HG03520 (cell line): ENCODE data around the gene CDH4.

Source experiments
- ATAC-seq: cut with Tn5 transposase; IDR thresholded peaks from one replicate; pipeline ENCODE4 v1.9.1; 2021; ENCODE audit warnings: mild to moderate bottlenecking, moderate library complexity; ENCODE audit not compliant: unreplicated experiment

Gene CDH4

DNA sequence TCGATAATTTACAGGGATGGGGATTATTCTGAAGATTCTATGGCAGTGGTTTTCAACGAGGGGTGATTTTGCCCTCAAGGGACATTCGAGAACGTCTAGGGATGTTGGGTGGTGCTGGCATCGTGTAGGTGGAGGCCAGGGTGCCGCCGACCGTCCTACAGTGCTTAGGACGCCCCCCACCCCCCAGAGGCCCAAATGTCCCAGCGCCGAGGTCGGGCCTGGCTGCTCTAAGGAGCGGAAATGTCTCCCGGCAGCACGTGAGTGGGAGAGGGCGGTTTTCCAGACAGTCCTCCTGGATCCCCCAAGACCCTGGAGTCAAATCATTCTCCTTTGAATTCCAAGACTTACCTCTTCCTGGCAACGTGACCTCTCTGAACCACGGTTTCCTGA lies 101.9 kb downstream of the CDH4 start:
- no peak for ATAC-seq

- no peak for ATAC-seq
Measured at GRCh38 chr20:61354501-61354900, 102.4 kb downstream of the CDH4 start.

GRCh38 chr20:61354901-61355495 lies 102.9 kb downstream of the CDH4 start:
- ATAC-seq, result no peak

DNA sequence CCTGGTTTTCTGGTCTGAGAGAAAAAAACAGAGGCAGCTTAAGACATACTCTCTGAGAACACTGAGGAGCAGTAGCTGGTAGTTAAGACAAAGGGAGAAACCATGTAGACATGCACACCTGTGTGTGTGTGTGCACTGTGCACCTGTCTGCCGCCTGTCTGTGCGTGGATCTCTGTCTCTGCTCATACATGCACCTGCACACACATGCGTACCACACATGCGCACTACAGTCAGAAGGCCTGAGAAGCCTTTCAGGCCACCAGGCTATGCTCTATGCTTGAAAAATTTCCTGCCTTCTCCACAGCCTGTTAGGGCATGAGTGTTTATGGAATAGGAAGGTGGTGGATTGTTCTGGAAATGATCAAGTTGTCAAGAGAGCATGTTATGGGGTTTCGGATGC lies 103.5 kb downstream of the CDH4 start:
- ATAC-seq, result no peak

DNA sequence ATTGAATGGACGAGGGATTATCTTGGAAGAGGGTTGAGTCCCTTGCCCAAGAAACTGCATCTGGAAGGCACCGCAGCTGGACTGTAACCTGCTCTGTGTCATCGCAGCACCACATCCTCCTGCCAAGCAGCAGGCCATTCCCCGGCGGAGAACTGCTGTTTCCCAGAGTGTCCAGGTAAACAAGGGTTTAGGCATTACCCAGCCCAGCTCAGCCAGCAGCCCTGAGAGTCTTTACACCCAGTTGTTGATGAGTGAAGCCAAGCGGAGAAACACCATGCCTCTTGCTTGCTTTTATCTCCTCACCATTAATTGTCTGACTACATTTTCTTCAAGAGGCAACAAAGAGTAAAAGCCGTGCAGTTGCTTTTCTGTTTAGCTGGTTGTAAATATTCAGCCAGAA lies 104.1 kb downstream of the CDH4 start:
- ATAC-seq, result no peak

GRCh38 chr20:61357119-61357518 lies 105.1 kb downstream of the CDH4 start:
- ATAC-seq, result no peak

DNA sequence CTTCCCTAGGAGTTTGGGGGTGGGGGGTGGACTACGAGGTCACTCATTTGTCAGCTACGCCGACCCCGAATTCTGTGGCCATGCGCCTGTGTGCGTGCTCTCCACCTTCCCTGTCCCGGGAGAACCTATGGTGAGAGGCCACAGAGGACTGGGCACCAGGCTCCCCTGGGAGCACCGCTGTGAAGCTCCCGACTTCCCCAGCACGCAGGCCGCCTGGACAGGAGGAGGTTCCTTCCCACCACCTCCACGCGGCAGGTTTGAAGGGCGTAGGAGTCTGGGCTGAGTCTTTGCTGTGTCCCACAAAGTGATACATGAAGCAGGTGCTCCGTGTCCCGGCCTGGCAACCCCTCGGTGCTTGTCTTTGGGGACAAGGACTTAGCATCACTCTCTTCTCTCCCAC lies 107.2 kb downstream of the CDH4 start:
- ATAC-seq, result no peak

- no peak for ATAC-seq
Measured at GRCh38 chr20:61360296-61360695, 108.2 kb downstream of the CDH4 start.

DNA sequence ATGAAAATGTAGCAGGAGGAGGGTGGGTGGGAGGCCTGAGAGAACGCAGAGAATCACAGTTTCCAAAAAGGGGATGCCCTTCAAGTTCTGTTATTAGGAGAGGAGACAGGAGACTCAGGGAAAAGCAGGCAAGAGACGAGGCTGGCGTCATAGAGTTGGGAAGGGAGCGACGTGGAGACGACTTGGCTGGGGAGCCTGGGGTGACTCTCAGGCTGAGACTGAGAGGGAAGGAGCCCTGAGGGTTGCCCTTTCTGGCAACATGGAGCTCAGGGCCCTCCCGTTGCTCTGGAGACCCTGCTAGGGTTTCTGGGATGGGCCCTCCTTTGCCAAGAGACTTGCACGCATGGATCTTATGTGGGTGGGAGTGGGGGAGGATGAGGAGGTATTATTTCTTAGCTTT lies 108.9 kb downstream of the CDH4 start:
- no peak for ATAC-seq

GRCh38 chr20:61361501-61361900 lies 109.4 kb downstream of the CDH4 start:
- no peak for ATAC-seq

DNA sequence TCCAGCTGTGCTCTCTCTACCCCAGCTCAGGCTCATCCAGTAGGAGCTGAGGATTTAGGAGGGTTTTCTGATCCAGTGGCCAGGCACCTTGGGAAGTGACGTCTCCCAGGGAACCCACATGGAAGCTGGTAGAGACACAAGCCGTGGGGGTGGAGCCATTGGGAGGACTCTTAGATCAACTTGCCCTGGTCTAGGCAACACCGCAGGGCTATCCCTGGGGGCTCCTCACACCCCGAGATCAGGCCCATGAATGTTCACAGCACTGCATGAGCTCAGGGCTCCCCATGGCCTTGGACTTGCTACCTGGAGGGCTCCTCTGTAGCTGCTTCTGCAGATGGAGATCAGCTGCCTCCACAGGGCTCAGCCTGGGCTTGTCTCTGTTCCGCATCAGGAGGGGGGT lies 112.1 kb downstream of the CDH4 start:
- no peak for ATAC-seq

- ATAC-seq, result no peak
Measured at GRCh38 chr20:61366914-61367313, 114.9 kb downstream of the CDH4 start.

DNA sequence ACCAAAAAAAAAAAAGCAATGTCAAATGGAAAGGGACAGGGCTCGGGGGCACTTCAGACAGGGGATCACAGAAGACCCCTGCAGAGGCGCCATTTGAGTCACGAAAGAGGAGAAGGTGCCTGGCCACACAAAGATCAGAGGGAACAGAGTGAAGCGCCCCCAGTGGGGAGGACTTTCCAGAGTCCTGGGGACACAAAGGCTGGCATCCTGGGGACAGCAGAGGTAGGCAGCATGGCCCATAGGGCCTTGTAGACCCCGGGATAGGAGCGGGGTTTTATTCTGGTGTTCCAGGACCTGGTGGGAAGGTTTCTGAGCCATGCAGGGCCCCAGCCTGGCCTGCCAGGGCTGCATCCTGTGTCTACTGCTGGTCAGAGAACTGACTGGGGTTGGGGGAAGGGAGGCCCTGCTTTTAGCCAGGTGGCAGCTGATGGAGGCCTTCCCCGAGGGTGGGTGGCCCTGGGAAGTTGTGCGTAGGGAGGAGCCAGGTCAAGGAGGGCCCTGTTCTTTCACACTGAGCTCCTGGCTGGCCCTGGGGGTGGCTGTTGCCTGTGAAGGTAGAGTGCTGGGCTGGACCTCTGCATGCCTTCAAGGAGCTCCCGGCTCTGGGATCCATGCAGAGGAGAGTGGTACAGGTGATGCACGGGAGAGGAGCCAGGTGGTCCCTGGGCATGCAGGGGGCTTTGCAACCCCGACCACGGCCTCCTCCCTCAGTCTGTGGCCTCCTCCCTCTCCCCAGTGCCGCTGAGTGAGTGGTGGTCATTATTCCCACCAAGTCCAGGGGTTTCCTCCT lies 117.9 kb downstream of the CDH4 start:
- ATAC-seq, result no peak

GRCh38 chr20:61370841-61371303 lies 118.8 kb downstream of the CDH4 start:
- ATAC-seq, result no peak

DNA sequence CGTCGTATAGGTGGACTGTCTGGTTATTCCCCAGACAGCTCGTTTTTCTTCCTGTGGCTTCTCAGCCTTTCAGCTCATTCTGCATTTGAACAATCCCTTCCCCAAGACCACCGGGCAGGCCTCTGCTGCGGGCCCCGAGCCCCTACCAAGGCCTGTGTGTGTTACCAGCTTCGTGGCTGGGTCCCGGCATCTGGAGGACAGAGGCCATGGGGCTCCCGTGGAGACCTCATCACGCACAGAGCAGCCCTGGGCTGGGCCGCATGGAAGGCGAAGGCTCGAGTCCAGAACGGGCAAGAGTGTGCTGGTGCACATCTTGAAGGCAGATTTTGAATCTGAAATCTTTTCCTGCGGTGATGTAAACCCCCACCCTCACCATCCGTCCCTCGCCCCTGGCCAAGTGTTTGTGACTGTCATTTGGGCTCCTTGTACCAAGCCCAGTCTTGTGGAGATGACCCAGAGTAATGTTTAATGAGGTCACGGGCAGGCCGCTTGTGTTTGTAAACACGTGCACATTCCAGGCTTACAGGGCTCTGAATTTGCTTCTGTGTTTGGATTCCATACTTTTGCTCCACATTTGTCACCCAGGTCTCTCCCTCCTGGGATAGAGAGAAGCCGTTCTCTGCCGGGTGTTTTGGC lies 119.6 kb downstream of the CDH4 start:
- ATAC-seq, result no peak

DNA sequence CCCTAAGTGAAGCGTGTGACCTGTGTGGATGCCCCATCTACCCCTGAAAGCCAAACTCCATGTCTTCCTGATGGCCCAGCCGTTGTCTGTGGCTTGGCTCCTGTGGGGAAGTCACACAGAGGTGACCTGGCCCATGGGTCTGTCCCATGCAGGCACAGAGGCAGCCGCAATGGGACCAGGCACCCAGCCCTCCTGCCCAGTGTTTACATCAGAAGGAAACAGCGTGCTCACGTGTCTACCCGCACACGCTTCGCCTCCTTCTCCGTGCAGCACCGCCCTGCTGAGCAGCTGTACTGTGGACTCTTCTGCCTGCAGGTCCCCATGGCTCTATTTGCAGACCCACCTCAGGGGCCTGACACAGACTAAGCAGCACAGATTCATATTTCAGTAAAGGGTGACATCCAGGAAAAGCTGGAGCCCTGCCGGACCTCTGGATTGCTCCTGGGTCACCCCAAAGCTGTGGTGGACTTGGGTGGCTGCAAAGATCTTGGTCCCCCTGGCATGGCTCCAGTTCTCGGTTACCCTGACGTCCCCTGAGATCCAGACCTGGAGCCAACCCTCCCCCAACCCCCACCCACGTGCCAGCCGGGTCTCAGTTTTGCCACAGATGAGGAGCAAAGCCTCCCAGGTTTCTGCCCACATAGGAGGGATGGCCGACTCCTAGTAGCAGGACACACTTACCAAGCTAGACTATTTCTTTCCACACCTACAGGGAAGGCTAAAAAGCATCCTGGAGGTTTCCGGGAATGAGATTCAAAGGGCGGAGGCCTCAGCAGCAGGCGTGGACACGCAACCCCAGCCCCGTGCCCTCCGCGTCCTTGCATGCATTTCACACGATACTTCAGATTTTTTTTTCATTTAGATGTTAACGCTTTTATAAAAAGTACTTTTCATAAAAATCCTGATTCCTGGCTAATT lies 120.3 kb downstream of the CDH4 start:
- no peak for ATAC-seq

DNA sequence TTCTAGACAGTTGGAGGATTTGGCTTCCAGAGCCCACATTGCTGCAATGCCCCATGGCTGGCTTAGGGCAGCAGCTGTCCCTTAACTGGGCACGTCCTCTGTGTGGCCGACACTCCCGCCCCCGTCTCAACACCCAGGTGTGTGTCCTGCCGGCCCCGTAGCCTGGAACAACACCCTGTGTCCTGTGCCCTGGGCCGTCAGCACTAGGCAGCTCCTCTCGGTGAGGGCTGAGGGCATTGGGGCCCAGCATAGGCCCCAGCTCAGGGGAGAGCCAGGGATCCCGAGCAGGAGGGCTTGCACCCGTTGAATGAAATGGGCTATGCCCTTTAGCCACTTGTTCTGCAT lies 121.0 kb downstream of the CDH4 start:
- ATAC-seq, result no peak

GRCh38 chr20:61373956-61374545 lies 122.0 kb downstream of the CDH4 start:
- ATAC-seq, result no peak

- no peak for ATAC-seq
Measured at GRCh38 chr20:61376541-61377240, 124.6 kb downstream of the CDH4 start.

GRCh38 chr20:61378694-61379355 lies 126.8 kb downstream of the CDH4 start:
- no peak for ATAC-seq
